ENCODE measurements around the gene CADM2. TPM values are rescaled to one million over a fixed set of nuclear protein-coding genes. Genes with fewer than 3 reads are reported as not detected.

The CADM2 gene
- total and polyA plus RNA-seq, 2 donors (not counting 3 experiments of a cell fraction or from before 2014, with no cell fraction given), result not detected

GRCh38 chr3:85355572-85355971, 396.8 kb downstream of the CADM2 start:
- Histone ChIP-seq H2AFZ (ENCODE audit: low read depth, low read length) (no peak overlapping the region), H3K79me2 (ENCODE audit: control insufficient read depth, insufficient read depth, low read length) (no peaks in the 10 kb centered on the region), H3K4me1 (ENCODE audit: control insufficient read depth, extremely low read depth, insufficient read depth, low read length) (no peaks in the 10 kb centered on the region), H3K27me3 (ENCODE audit: control insufficient read depth in 2 of 2, insufficient read depth in 2 of 2, low read length in 2 of 2) (no peaks in the 10 kb centered on the region), H3K9me1 (replicated peaks; ENCODE audit: control insufficient read depth, extremely low read depth, insufficient read depth, low read length) (no peaks in the 10 kb centered on the region), H3K36me3 (ENCODE audit: control insufficient read depth in 2 of 2, extremely low read depth in 1 of 2, insufficient read depth in 2 of 2, low read length in 2 of 2) (no peaks in the 10 kb centered on the region), H4K20me1 (replicated peaks; ENCODE audit: control insufficient read depth, extremely low read depth, insufficient read depth, low read length) (no peaks in the 10 kb centered on the region), H3K9me3 (replicated peaks; ENCODE audit: control insufficient read depth, insufficient read depth, low read length) (no peaks in the 10 kb centered on the region), H3K4me2 (ENCODE audit: insufficient read depth, low read length) (no peak overlapping the region), H3K27ac (ENCODE audit: insufficient read depth, low read depth, low read length) (no peak overlapping the region), H3K9ac (replicated peaks; ENCODE audit: extremely low read depth, insufficient read depth, low read length) (no peak overlapping the region), H3K4me3 (replicated peaks in 1 of 3; ENCODE audit: insufficient read depth in 1 of 3, low read depth in 1 of 3, low read length in 3 of 3) (no peak overlapping the region)
- ChIA-PET POLR2A (no interaction called here), CTCF (no interaction called here)
- dilution Hi-C loops (cut with MboI; ENCODE audit: extremely low pct_ligation_motif_present, low sequenced_read_pairs), result no loop called here
- TF ChIP-seq GATA2 (IDR thresholded peaks at IDR 0.05; ENCODE audit: insufficient read depth, insufficient read length, low read depth, low read length) (no peak), FOS (IDR thresholded peaks at IDR 0.05; ENCODE audit: borderline replicate concordance, insufficient read depth, low read length) (no peak), CTCF (IDR thresholded peaks at IDR 0.05; ENCODE audit: extremely low read depth in 1 of 2, insufficient read depth in 1 of 2, low read depth in 1 of 2, low read length in 2 of 2) (no peak), POLR2AphosphoS5 (IDR thresholded peaks at IDR 0.05; ENCODE audit: insufficient read depth, low read depth, low read length) (no peak), EZH2 (IDR thresholded peaks at IDR 0.05; ENCODE audit: borderline replicate concordance, low read depth, low read length, severe bottlenecking) (no peak), MAX (IDR thresholded peaks at IDR 0.05; ENCODE audit: insufficient read depth, insufficient read length) (no peak), MYC (IDR thresholded peaks at IDR 0.05; ENCODE audit: low read depth, low read length) (no peak), JUN (IDR thresholded peaks at IDR 0.05; ENCODE audit: borderline replicate concordance, insufficient read depth, insufficient read length, low read depth) (no peak), POLR2A (IDR thresholded peaks at IDR 0.05; ENCODE audit: low read depth, low read length) (no peak)
- DNase-seq (ENCODE audit: low read depth, low spot score) (no peak), FAIRE-seq (no peak)
- BruUV-seq (replicated peaks), result no TSS peak
- intact Hi-C loops (cut with micrococcal nuclease), result no loop called here
